GM19395 (cell line): ENCODE data around the gene LIMD2.

Experiments
- ATAC-seq: cut with Tn5 transposase; IDR thresholded peaks from one replicate; pipeline ENCODE4 v1.9.1; 2021; ENCODE audit warnings: mild to moderate bottlenecking, moderate library complexity; ENCODE audit not compliant: unreplicated experiment

Gene LIMD2

GRCh38 chr17:63685041-63685440 is 14.9 kb downstream of the LIMD2 start:
- ATAC-seq: no peak

- ATAC-seq: no peak
Measured at GRCh38 chr17:63682981-63683380, 16.9 kb downstream of the LIMD2 start.

- no peak for ATAC-seq
Measured at GRCh38 chr17:63682441-63682840, 17.5 kb downstream of the LIMD2 start.

GRCh38 chr17:63681530-63681929 is 18.4 kb downstream of the LIMD2 start:
- ATAC-seq: no peak

GRCh38 chr17:63680700-63681099 is 19.2 kb downstream of the LIMD2 start:
- ATAC-seq: no peak

GRCh38 chr17:63679214-63679613 is 20.7 kb downstream of the LIMD2 start:
- no peak for ATAC-seq

GRCh38 chr17:63676584-63676983 is 23.3 kb downstream of the LIMD2 start:
- ATAC-seq: no peak

- no peak for ATAC-seq
Measured at GRCh38 chr17:63675607-63676546, 24.0 kb downstream of the LIMD2 start.

- ATAC-seq: no peak
Measured at GRCh38 chr17:63675231-63675606, 24.7 kb downstream of the LIMD2 start.

- ATAC-seq: no peak
Measured at GRCh38 chr17:63672856-63673255, 27.1 kb downstream of the LIMD2 start.

- ATAC-seq: no peak
Measured at GRCh38 chr17:63665527-63666214, 34.3 kb downstream of the LIMD2 start.

- ATAC-seq: no peak
Measured at GRCh38 chr17:63659850-63660249, 40.1 kb downstream of the LIMD2 start.

GRCh38 chr17:63658366-63658765 is 41.6 kb downstream of the LIMD2 start:
- ATAC-seq: no peak

- ATAC-seq: no peak
Measured at GRCh38 chr17:63657786-63658185, 42.1 kb downstream of the LIMD2 start.

- ATAC-seq: no peak
Measured at GRCh38 chr17:63653050-63653449, 46.9 kb downstream of the LIMD2 start.

- no peak for ATAC-seq
Measured at GRCh38 chr17:63652106-63652505, 47.8 kb downstream of the LIMD2 start.

- ATAC-seq: no peak
Measured at GRCh38 chr17:63649813-63650212, 50.1 kb downstream of the LIMD2 start.

- no peak for ATAC-seq
Measured at GRCh38 chr17:63647936-63648335, 52.0 kb downstream of the LIMD2 start.

- ATAC-seq: peak; percentile 13
Measured at GRCh38 chr17:63647065-63647725, 52.7 kb downstream of the LIMD2 start.

GRCh38 chr17:63646488-63646806 is 53.5 kb downstream of the LIMD2 start:
- peak; percentile 87 for ATAC-seq
